IMR-90 (cell line): ENCODE data around the gene BCAS3. TPM values are rescaled to one million over a fixed set of nuclear protein-coding genes. Genes with fewer than 3 reads are reported as not detected.
A peak's percentile ranks its signal among the peaks of the same experiment; 100 is the strongest.

Source experiments
- ATAC-seq: fragments of 200-7000 bp; cut with Tn5 transposase; 2 replicates; pipeline ENCODE4 v1.9.1; 2020; ENCODE audit warnings: low read depth, mild to moderate bottlenecking, moderate library complexity
- BruUV-seq: library from RNA; stranded (reverse); fragments of 400-500 nt; replicated peaks from 2 replicates; lab custom pipeline; 2021; lab: Mats Ljungman, UMichigan
- CTCF ChIA-PET: fragments of 300-600 bp; formaldehyde crosslinking; extraction: SDS; loops from one replicate; lab custom pipeline; 2021; ENCODE audit warnings: antibody characterized with exemption; lab: Yijun Ruan, JAX
- POLR2A ChIA-PET: fragments of 300-600 bp; sonication (Branson Sonifier 250); formaldehyde crosslinking; loops from one replicate; lab custom pipeline; 2022; ENCODE audit warnings: antibody characterized with exemption; ENCODE audit not compliant: unreplicated experiment; lab: Charles Lee
- DNase-seq: peaks from one replicate; pipeline ENCODE4 v3.0.0; 2013
- H2AFZ ChIP-seq: replicated peaks from 2 replicates; pipeline ENCODE3; 2013; ENCODE audit warnings: low read length, mild to moderate bottlenecking; ENCODE audit not compliant: poor library complexity
- H2AK5ac ChIP-seq: 2 replicates; pipeline ENCODE4 v1.6.1; 2013; ENCODE audit warnings: low read depth, low read length, inconsistent platforms
- H2AK9ac ChIP-seq: replicated peaks from 2 replicates; pipeline ENCODE3; 2013; ENCODE audit warnings: mild to moderate bottlenecking, low read depth, low read length, moderate library complexity; ENCODE audit not compliant: poor library complexity
- H2BK120ac ChIP-seq: 2 replicates; pipeline ENCODE4 v1.6.1; 2013; ENCODE audit warnings: low read depth, low read length, inconsistent platforms
- H2BK15ac ChIP-seq: 3 replicates; pipeline ENCODE4 v1.6.1; 2013; ENCODE audit warnings: low read depth, low read length, inconsistent platforms
- H2BK20ac ChIP-seq: 2 replicates; pipeline ENCODE4 v1.6.1; 2013; ENCODE audit warnings: low read depth, mild to moderate bottlenecking, inconsistent platforms, low read length, moderate library complexity
- H2BK5ac ChIP-seq: 2 replicates; pipeline ENCODE4 v1.6.1; 2013; ENCODE audit warnings: mild to moderate bottlenecking, low read depth, low read length, inconsistent platforms; ENCODE audit not compliant: poor library complexity, severe bottlenecking
- H3K14ac ChIP-seq: replicated peaks from 2 replicates; pipeline ENCODE4 v1.6.1; 2013; ENCODE audit warnings: low read depth, low read length, inconsistent platforms
- H3K18ac ChIP-seq: 2 replicates; pipeline ENCODE4 v1.6.1; 2013; ENCODE audit warnings: low read depth, low read length, control low read depth
- H3K23ac ChIP-seq: 2 replicates; pipeline ENCODE4 v1.6.1; 2013; ENCODE audit warnings: low read depth, low read length, inconsistent platforms
- H3K27ac ChIP-seq: 2 replicates; pipeline ENCODE4 v1.5.1; 2013; ENCODE audit warnings: mild to moderate bottlenecking, control low read depth, low read length; ENCODE audit not compliant: insufficient read depth
- H3K27me3 ChIP-seq: 2 replicates; pipeline ENCODE4 v1.6.1; 2013; ENCODE audit warnings: low read length; ENCODE audit not compliant: control insufficient read depth, insufficient read depth
- H3K36me3 ChIP-seq: 2 replicates; pipeline ENCODE4 v1.6.1; 2013; ENCODE audit warnings: low read length, mixed read lengths; ENCODE audit not compliant: control insufficient read depth, insufficient read depth
- H3K4ac ChIP-seq: 2 replicates; pipeline ENCODE4 v1.6.1; 2013; ENCODE audit warnings: low read depth, low read length, inconsistent platforms
- H3K4me1 ChIP-seq: 2 replicates; pipeline ENCODE4 v1.6.1; 2013; ENCODE audit warnings: low read length, mixed read lengths; ENCODE audit not compliant: control insufficient read depth, insufficient read depth
- H3K4me2 ChIP-seq: 2 replicates; pipeline ENCODE4 v1.6.1; 2013; ENCODE audit warnings: low read depth, mild to moderate bottlenecking, control low read depth, low read length, moderate library complexity
- H3K4me3 ChIP-seq: 2 replicates; pipeline ENCODE4 v1.5.1; 2013; ENCODE audit warnings: low read depth, mild to moderate bottlenecking, control low read depth, low read length, moderate library complexity; ENCODE audit not compliant: insufficient read depth
- H3K56ac ChIP-seq: 2 replicates; pipeline ENCODE4 v1.6.1; 2013; ENCODE audit warnings: low read length, inconsistent platforms; ENCODE audit not compliant: insufficient read depth; ENCODE audit errors: extremely low read depth
- H3K79me1 ChIP-seq, 2 experiments: 2 replicates each; pipeline ENCODE4 v1.6.1; 2013; ENCODE audit warnings: low read length in 2 of 2, inconsistent platforms in 1 of 2, low read depth in 1 of 2
- H3K9ac ChIP-seq: 2 replicates; pipeline ENCODE4 v1.6.1; 2013; ENCODE audit warnings: low read depth, low read length, control low read depth
- H3K9me1 ChIP-seq: 2 replicates; pipeline ENCODE4 v1.6.1; 2013; ENCODE audit warnings: low read length, inconsistent platforms; ENCODE audit not compliant: insufficient read depth
- H3K9me3 ChIP-seq: 2 replicates; pipeline ENCODE4 v1.6.1; 2013; ENCODE audit warnings: low read length; ENCODE audit not compliant: control insufficient read depth, insufficient read depth
- H4K20me1 ChIP-seq: 2 replicates; pipeline ENCODE4 v1.6.1; 2013; ENCODE audit warnings: low read length, inconsistent platforms; ENCODE audit not compliant: insufficient read depth
- H4K5ac ChIP-seq: 2 replicates; pipeline ENCODE4 v1.6.1; 2013; ENCODE audit warnings: mild to moderate bottlenecking, low read depth, low read length, control low read depth
- H4K8ac ChIP-seq, 2 experiments: 2 replicates each; pipeline ENCODE4 v1.6.1; 2013; ENCODE audit warnings: low read depth in 2 of 2, low read length in 2 of 2, control low read depth in 1 of 2, inconsistent platforms in 1 of 2
- H4K91ac ChIP-seq: 2 replicates; pipeline ENCODE4 v1.6.1; 2013; ENCODE audit warnings: low read depth, low read length, inconsistent platforms; ENCODE audit not compliant: insufficient read depth
- BHLHE40 ChIP-seq: fragments of 150-350 bp; IDR thresholded peaks from 2 replicates; pipeline ENCODE4 v1.6.1; 2016; ENCODE audit warnings: mild to moderate bottlenecking, low read depth, low read length
- CEBPB ChIP-seq: IDR thresholded peaks from 2 replicates; pipeline ENCODE4 v1.6.1; 2012; ENCODE audit warnings: low read depth, low read length, improper control_type of control experiment
- CHD1 ChIP-seq: IDR thresholded peaks from 2 replicates; pipeline ENCODE4 v1.6.1; 2012; ENCODE audit warnings: low read depth, low read length, improper control_type of control experiment
- FOS ChIP-seq: fragments of 150-350 bp; IDR thresholded peaks from 2 replicates; pipeline ENCODE4 v1.6.1; 2016; ENCODE audit warnings: low read depth, low read length
- MAFK ChIP-seq: IDR thresholded peaks from 2 replicates; pipeline ENCODE4 v1.6.1; 2012; ENCODE audit warnings: low read depth, low read length, improper control_type of control experiment
- MXI1 ChIP-seq: IDR thresholded peaks from 2 replicates; pipeline ENCODE4 v1.6.1; 2012; ENCODE audit warnings: low read depth, mild to moderate bottlenecking, low read length, moderate library complexity, borderline replicate concordance
- POLR2A ChIP-seq: IDR thresholded peaks from 2 replicates; pipeline ENCODE4 v1.6.1; 2012; ENCODE audit warnings: mild to moderate bottlenecking, low read depth, low read length
- RAD21 ChIP-seq: IDR thresholded peaks from 2 replicates; pipeline ENCODE4 v1.6.1; 2012; ENCODE audit warnings: low read length, improper control_type of control experiment
- RCOR1 ChIP-seq: IDR thresholded peaks from 2 replicates; pipeline ENCODE4 v1.6.1; 2012; ENCODE audit warnings: mild to moderate bottlenecking, low read length, improper control_type of control experiment; ENCODE audit not compliant: insufficient replicate concordance
- RFX5 ChIP-seq: IDR thresholded peaks from 2 replicates; pipeline ENCODE4 v1.8.0; 2012; ENCODE audit warnings: low read depth, mild to moderate bottlenecking, low read length, moderate library complexity
- WGBS, 2 experiments: methylation state at CpG; one replicate each; pipeline versions ENCODE4 v1.1.5 to v1.1.7; 2013; ENCODE audit warnings: missing lambda C conversion rate in 2 of 2; ENCODE audit not compliant: insufficient read length in 1 of 2; ENCODE audit errors: extremely low coverage in 2 of 2; 5-methylcytosine and 5-hydroxymethylcytosine counted together
- dilution Hi-C: fragments of 300-500 bp; cut with HindIII; formaldehyde crosslinking; loops from one replicate; pipeline ENCODE4 v1.14.3; 2018; ENCODE audit warnings: low sequenced_read_pairs; ENCODE audit not compliant: unreplicated experiment
- in situ Hi-C: fragments of 300-500 bp; cut with MboI; formaldehyde crosslinking; loops from 3 replicates; pipeline ENCODE4 v1.14.3; 2019; ENCODE audit warnings: low sequenced_read_pairs, inconsistent platforms, mixed read lengths
- intact Hi-C: fragments of 100-400 bp; cut with micrococcal nuclease; formaldehyde crosslinking; loops from 2 replicates; pipeline ENCODE4 v1.10.0; 2022
- polyA plus RNA-seq, 3 experiments: library from polyadenylated mRNA; depleted of rRNA; stranded (reverse); fragments of >200 nt; gene quantifications; 2 replicates each; pipeline ENCODE4 v1.2.3, GENCODE V29; 2012; ENCODE audit warnings: low replicate concordance in 1 of 3
- total RNA-seq: library from RNA; depleted of rRNA; stranded (reverse); fragments of >200 nt; gene quantifications from 2 replicates; pipeline ENCODE4 v1.2.3, GENCODE V29; 2012
- TF ChIP-seq, protein P1 (sequence below): fragments of 150-350 bp; IDR thresholded peaks from 2 replicates; pipeline ENCODE4 v1.6.1; 2017; ENCODE audit warnings: mild to moderate bottlenecking, antibody characterized with exemption, low read length, low read depth
- TF ChIP-seq, protein P2 (sequence below): conservative IDR thresholded peaks from 2 replicates; pipeline ENCODE4 v1.5.1; 2012; ENCODE audit warnings: mild to moderate bottlenecking, low read depth, low read length, improper control_type of control experiment

The BCAS3 gene
- total and polyA plus RNA-seq, 2 of the 4 experiments (the other 2 are of a cell fraction), result 6.3 to 27.1 TPM

DNA sequence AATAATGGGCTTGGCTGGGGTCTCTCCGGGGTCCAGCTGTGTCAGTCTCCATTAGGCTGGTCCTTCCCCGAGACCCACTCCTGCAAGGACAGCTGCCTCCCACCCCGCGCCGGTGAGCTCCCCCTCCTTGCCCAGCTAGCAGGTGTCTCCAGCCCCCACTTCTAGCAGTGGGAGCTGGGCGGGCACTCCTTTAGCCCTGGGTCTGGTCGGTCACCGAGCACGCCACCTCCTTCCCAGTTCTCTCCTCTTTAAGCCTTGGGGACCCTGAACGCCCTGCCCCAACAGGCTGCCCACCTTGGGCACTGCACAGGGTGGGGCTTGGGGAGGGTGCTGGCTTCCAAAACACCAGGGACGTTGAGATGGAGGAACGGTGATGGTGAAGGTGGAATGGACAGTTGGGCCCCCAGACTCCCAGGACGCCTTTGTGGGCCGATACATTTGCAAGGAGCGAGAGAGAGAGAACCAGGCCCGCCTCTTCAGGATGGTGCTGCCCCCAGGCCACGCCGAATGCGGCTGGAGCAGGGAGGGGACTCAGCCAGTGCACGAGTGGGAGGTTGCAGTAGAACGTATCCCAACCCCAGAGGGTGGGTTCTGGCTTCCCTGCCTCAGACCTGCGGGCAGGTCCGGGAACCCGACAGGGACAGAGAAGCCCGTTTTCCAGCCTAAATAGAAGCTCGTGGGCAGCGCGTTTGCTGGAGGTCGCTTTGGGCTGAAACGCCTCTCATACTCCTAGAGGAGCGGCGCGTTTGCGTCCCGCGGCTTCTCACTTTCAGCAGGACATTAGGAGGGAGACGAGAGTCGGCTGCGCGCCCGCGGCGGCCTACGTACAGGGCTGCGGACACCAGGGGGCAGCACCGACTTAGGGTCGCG is 732.7 kb downstream of the BCAS3 start (continued):
- no peak for TF ChIP-seq MAFK
- TF ChIP-seq, protein P1, sequence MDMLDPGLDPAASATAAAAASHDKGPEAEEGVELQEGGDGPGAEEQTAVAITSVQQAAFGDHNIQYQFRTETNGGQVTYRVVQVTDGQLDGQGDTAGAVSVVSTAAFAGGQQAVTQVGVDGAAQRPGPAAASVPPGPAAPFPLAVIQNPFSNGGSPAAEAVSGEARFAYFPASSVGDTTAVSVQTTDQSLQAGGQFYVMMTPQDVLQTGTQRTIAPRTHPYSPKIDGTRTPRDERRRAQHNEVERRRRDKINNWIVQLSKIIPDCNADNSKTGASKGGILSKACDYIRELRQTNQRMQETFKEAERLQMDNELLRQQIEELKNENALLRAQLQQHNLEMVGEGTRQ, result no peak

DNA sequence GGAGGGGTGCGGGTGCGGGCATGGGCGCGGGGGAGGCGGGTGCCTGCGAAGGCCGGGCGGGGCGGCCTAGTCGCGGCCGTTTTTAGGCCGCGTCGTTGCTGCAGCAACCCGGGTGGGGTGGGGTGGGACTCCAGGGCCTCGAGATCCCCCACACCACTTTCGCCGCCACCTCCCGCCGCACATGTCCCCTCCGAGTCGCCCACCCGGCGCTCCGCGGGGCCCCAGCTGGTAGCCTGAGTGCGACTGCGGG is 733.3 kb downstream of the BCAS3 start:
- intact Hi-C loops, result loop anchor here (5.0 kb wide), 1 partner anchor 656 kb away; the partner anchor contains the start of gene MED13
- DNase-seq, result no peak
- CTCF ChIA-PET, result interaction anchor here (0.9 to 1.2 kb wide), 3 partner anchors 11 to 211 kb away, joined by 3 to 4 read pairs (median 4); partner anchors contain the start of gene TBX2
- TF ChIP-seq MXI1, result no peak
- no peak for TF ChIP-seq BHLHE40
- TF ChIP-seq, protein P2, sequence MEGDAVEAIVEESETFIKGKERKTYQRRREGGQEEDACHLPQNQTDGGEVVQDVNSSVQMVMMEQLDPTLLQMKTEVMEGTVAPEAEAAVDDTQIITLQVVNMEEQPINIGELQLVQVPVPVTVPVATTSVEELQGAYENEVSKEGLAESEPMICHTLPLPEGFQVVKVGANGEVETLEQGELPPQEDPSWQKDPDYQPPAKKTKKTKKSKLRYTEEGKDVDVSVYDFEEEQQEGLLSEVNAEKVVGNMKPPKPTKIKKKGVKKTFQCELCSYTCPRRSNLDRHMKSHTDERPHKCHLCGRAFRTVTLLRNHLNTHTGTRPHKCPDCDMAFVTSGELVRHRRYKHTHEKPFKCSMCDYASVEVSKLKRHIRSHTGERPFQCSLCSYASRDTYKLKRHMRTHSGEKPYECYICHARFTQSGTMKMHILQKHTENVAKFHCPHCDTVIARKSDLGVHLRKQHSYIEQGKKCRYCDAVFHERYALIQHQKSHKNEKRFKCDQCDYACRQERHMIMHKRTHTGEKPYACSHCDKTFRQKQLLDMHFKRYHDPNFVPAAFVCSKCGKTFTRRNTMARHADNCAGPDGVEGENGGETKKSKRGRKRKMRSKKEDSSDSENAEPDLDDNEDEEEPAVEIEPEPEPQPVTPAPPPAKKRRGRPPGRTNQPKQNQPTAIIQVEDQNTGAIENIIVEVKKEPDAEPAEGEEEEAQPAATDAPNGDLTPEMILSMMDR, result no peak
- no peak for TF ChIP-seq RAD21
- TF ChIP-seq FOS, result no peak
- TF ChIP-seq CEBPB, result no peak
- TF ChIP-seq MAFK, result no peak
- TF ChIP-seq POLR2A, result no peak
- TF ChIP-seq RCOR1, result no peak
- TF ChIP-seq CHD1, result no peak
- no peak for TF ChIP-seq RFX5

More for the DNA sequence above, 733.3 kb downstream of the BCAS3 start:
- H3K4ac ChIP-seq, result peak overlapping the region; percentile 99
- peak overlapping the region; percentile 62; the same call in 1 of the 2 replicates for H3K56ac ChIP-seq
- H3K36me3 ChIP-seq, result peaks cover 32% of the 10 kb centered on the region
- H2AFZ ChIP-seq, result peak overlapping the region; percentile 98
- H4K20me1 ChIP-seq, result peaks cover 34% of the 10 kb centered on the region
- no peaks in the 10 kb centered on the region for H3K27me3 ChIP-seq
- H3K27ac ChIP-seq, result peak overlapping the region; percentile 91
- peak overlapping the region; percentile 79 for H3K4me2 ChIP-seq
- H2BK15ac ChIP-seq, result no peak overlapping the region
- H3K18ac ChIP-seq, result no peak overlapping the region; the same call in 1 of the 2 replicates
- peak overlapping the region; percentile 62; the same call in 1 of the 2 replicates for H4K91ac ChIP-seq
- POLR2A ChIA-PET, result interaction anchor here (0.5 kb wide), 1 partner anchor 202 kb away, joined by 5 read pairs; no protein-coding TSS in a partner anchor
- in situ Hi-C loops (no loop called here), dilution Hi-C loops (no loop called here)
- H2AK9ac ChIP-seq, result peak overlapping the region; percentile 94
- no peak overlapping the region for H2BK20ac ChIP-seq
- no peak overlapping the region for H4K5ac ChIP-seq
- peaks cover 9 to 39% of the 10 kb centered on the region in 2 experiments; a peak in 3 of 4 replicates for H3K79me1 ChIP-seq
- peaks cover 45% of the 10 kb centered on the region for H3K4me1 ChIP-seq
- BruUV-seq, result no TSS peak
- 0% methylated on average over 4 of the region's 29 CpGs; no CpG with 5 or more reads in 1 of the 2 experiments for WGBS, 2 experiments
- H3K4me3 ChIP-seq, result peak overlapping the region; percentile 66; the same call in 1 of the 2 replicates
- H3K23ac ChIP-seq, result no peak overlapping the region
- no peak for ATAC-seq
- peak overlapping the region; percentile 94 for H2BK5ac ChIP-seq
- peak overlapping the region; percentile 62 for H3K9ac ChIP-seq
- H3K9me3 ChIP-seq, result no peaks in the 10 kb centered on the region
- no peaks in the 10 kb centered on the region; the same call in 1 of the 2 replicates for H3K9me1 ChIP-seq
- no peak overlapping the region; the same call in 1 of the 2 replicates for H2AK5ac ChIP-seq
- peak overlapping the region; percentile 64; the same call in 1 of the 2 replicates for H3K14ac ChIP-seq
- H4K8ac ChIP-seq, result peak overlapping the region; percentile 84 to 95; a peak in 2 of 4 replicates
- H2BK120ac ChIP-seq, result no peak overlapping the region
